GM23338 (cell line): Measurements from ENCODE around the gene NUDT4. TPM values are rescaled to one million over a fixed set of nuclear protein-coding genes. Genes with fewer than 3 reads are reported as not detected.

Source experiments
- ATAC-seq: fragments of 200-7000 bp; cut with Tn5 transposase; 3 replicates; pipeline ENCODE4 v1.9.1; 2020
- DNase-seq: peaks from one replicate; pipeline ENCODE4 v3.0.0-alpha.2; 2015; ENCODE audit warnings: low spot score
- H2AFZ ChIP-seq: fragments of 200-600 bp; sonication (generic); 2 replicates; pipeline ENCODE4 v1.8.0; 2016; ENCODE audit warnings: antibody characterized with exemption, mild to moderate bottlenecking, moderate library complexity
- H3F3A ChIP-seq: fragments of 200-600 bp; sonication (generic); replicated peaks from 2 replicates; pipeline ENCODE4 v1.8.0; 2017; ENCODE audit warnings: antibody characterized with exemption, mixed run types, low read depth
- H3K27ac ChIP-seq: fragments of 200-600 bp; sonication (generic); 2 replicates; pipeline ENCODE4 v1.6.1; 2016; ENCODE audit warnings: low read depth
- H3K27me3 ChIP-seq: fragments of 200-600 bp; sonication (generic); 2 replicates; pipeline ENCODE4 v1.8.0; 2016; ENCODE audit warnings: mild to moderate bottlenecking, mixed run types, moderate library complexity; ENCODE audit not compliant: insufficient read depth
- H3K36me3 ChIP-seq: fragments of 200-600 bp; sonication (generic); 2 replicates; pipeline ENCODE4 v1.8.0; 2016; ENCODE audit warnings: mild to moderate bottlenecking; ENCODE audit not compliant: insufficient read depth
- H3K4me1 ChIP-seq: fragments of 200-600 bp; sonication (generic); 2 replicates; pipeline ENCODE4 v1.8.0; 2016; ENCODE audit warnings: mild to moderate bottlenecking, moderate library complexity; ENCODE audit not compliant: insufficient read depth
- H3K4me2 ChIP-seq: fragments of 200-600 bp; sonication (generic); 2 replicates; pipeline ENCODE4 v1.7.1; 2017; ENCODE audit warnings: mixed run types
- H3K4me3 ChIP-seq: fragments of 200-600 bp; sonication (generic); 2 replicates; pipeline ENCODE4 v1.6.1; 2016; ENCODE audit warnings: mixed run types
- H3K79me2 ChIP-seq: fragments of 200-600 bp; sonication (generic); replicated peaks from 2 replicates; pipeline ENCODE4 v1.8.0; 2017; ENCODE audit warnings: mild to moderate bottlenecking; ENCODE audit not compliant: insufficient read depth
- H3K9me2 ChIP-seq: fragments of 200-600 bp; sonication (generic); 2 replicates; pipeline ENCODE4 v1.8.0; 2017; ENCODE audit not compliant: insufficient read depth
- H4K20me1 ChIP-seq: fragments of 200-600 bp; sonication (generic); replicated peaks from 2 replicates; pipeline ENCODE4 v1.8.0; 2017; ENCODE audit warnings: mild to moderate bottlenecking; ENCODE audit not compliant: insufficient read depth
- H3K27ac Mint-ChIP-seq: 2 replicates; pipeline ENCODE4 v1.8.0; 2020; ENCODE audit warnings: inconsistent platforms, mild to moderate bottlenecking, moderate library complexity, mixed read lengths
- H3K27me3 Mint-ChIP-seq: 3 replicates; pipeline ENCODE4 v1.8.0; 2022; ENCODE audit warnings: low read depth, mild to moderate bottlenecking, moderate library complexity, mixed read lengths, inconsistent platforms; ENCODE audit not compliant: insufficient read depth, poor library complexity
- H3K36me3 Mint-ChIP-seq: 3 replicates; pipeline ENCODE4 v1.8.0; 2021; ENCODE audit warnings: low read depth, mild to moderate bottlenecking, inconsistent platforms, moderate library complexity, mixed read lengths
- H3K4me1 Mint-ChIP-seq: 3 replicates; pipeline ENCODE4 v1.8.0; 2020; ENCODE audit warnings: mild to moderate bottlenecking, inconsistent platforms, mixed read lengths
- H3K4me3 Mint-ChIP-seq: 3 replicates; pipeline ENCODE4 v1.8.0; 2021; ENCODE audit warnings: moderate library complexity, mild to moderate bottlenecking, inconsistent platforms, mixed read lengths
- H3K9me3 Mint-ChIP-seq: 3 replicates; pipeline ENCODE4 v1.8.0; 2020; ENCODE audit warnings: moderate library complexity, mild to moderate bottlenecking, inconsistent platforms, mixed read lengths
- EZH2phosphoT487 ChIP-seq: fragments of 200-600 bp; sonication (generic); IDR thresholded peaks from one replicate; pipeline ENCODE4 v1.8.1; 2018; ENCODE audit warnings: antibody characterized with exemption; ENCODE audit not compliant: unreplicated experiment
- JUNB ChIP-seq: IDR thresholded peaks from one replicate; pipeline ENCODE4 v1.6.1; 2016; ENCODE audit warnings: antibody characterized with exemption; ENCODE audit not compliant: unreplicated experiment
- NANOG ChIP-seq: IDR thresholded peaks from 2 replicates; pipeline ENCODE4 v1.6.1; 2016; ENCODE audit warnings: antibody characterized with exemption, borderline replicate concordance
- POLR2AphosphoS5 ChIP-seq: IDR thresholded peaks from 2 replicates; pipeline ENCODE4 v1.6.1; 2016; ENCODE audit warnings: antibody characterized with exemption, low read depth
- STAT1 ChIP-seq: IDR thresholded peaks from one replicate; pipeline ENCODE4 v1.6.1; 2016; ENCODE audit warnings: antibody characterized with exemption; ENCODE audit not compliant: unreplicated experiment
- ZNF114 ChIP-seq: fragments of 250-450 bp; sonication (Bioruptor Pico); IDR thresholded peaks from 2 replicates; pipeline ENCODE4 v1.5.0; 2020; ENCODE audit warnings: mild to moderate bottlenecking, moderate library complexity
- polyA plus RNA-seq: library from polyadenylated mRNA; unstranded; fragments of >200 nt; fragmentation: Nextera tagmentation; extraction: Ambion mirVana; gene quantifications from 2 replicates; pipeline ENCODE4 v1.2.1, GENCODE V29; 2016
- total RNA-seq: library from RNA; depleted of rRNA; stranded (reverse); fragments of >200 nt; shearing (Covaris generic); gene quantifications from 2 replicates; pipeline ENCODE4 v1.2.3, GENCODE V29; 2014
- TF ChIP-seq, protein P1 (sequence below): IDR thresholded peaks from 2 replicates; pipeline ENCODE4 v1.6.1; 2016; ENCODE audit warnings: antibody characterized with exemption
- TF ChIP-seq, protein P2 (sequence below): IDR thresholded peaks from one replicate; pipeline ENCODE4 v1.6.1; 2018; ENCODE audit warnings: antibody characterized with exemption; ENCODE audit not compliant: unreplicated experiment
- TF ChIP-seq, protein P3 (sequence below), 2 experiments: fragments of 200-600 bp in 1 of 2; sonication (generic) in 1 of 2; conservative IDR thresholded peaks; 2 replicates each; pipeline versions ENCODE4 v1.5.1 to v1.6.1; 2016 to 2017; ENCODE audit warnings: antibody characterized with exemption in 2 of 2, low read depth in 2 of 2, mild to moderate bottlenecking in 2 of 2, moderate library complexity in 1 of 2
- TF ChIP-seq, protein P4 (sequence below): fragments of 250-450 bp; sonication (Bioruptor Pico); IDR thresholded peaks from 2 replicates; pipeline ENCODE4 v1.5.0; 2020; ENCODE audit warnings: mild to moderate bottlenecking, moderate library complexity

The NUDT4 gene
- total and polyA plus RNA-seq, 2 experiments from 2014 or later: 32.3 to 67.2 TPM

DNA sequence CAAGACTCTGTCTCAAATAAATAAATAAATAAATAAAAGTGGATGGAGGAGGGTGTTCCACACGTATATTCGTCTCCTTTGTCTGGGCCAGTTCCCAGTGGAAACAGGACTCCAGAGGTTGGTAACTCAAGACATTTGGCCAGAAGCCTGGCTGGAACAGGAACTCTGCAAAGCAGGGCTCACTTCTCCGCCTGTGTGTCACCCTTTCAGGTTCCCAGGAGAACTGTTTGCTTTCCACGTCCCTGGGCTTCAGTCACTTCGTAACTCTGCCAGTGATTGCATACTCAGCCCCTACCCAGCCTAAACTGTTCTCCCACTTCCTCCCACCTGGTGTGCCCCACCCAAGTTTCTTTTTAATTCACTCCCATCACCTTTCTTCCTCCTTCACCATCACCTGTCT, 71.1 kb downstream of the NUDT4 start:
- Histone ChIP-seq H3K27ac (no peak overlapping the region), H4K20me1 (no peaks in the 10 kb centered on the region), H3K9me2 (no peaks in the 10 kb centered on the region), H3K27me3 (no peaks in the 10 kb centered on the region), H3F3A (no peaks in the 10 kb centered on the region), H3K4me2 (no peak overlapping the region), H3K4me1 (no peaks in the 10 kb centered on the region), H3K4me3 (no peak overlapping the region), H3K79me2 (no peaks in the 10 kb centered on the region), H2AFZ (no peak overlapping the region), H3K36me3 (no peaks in the 10 kb centered on the region)
- Mint-ChIP-seq H3K4me1 (no peaks in the 10 kb centered on the region), H3K36me3 (0 out of 3 replicates have a peak, but pooled peaks cover 4% of the 10 kb centered on the region), H3K27me3 (peaks cover 1% of the 10 kb centered on the region), H3K9me3 (peaks cover 9% of the 10 kb centered on the region), H3K27ac (no peak overlapping the region), H3K4me3 (no peak overlapping the region)
- DNase-seq (no peak), ATAC-seq (no peak)
- TF ChIP-seq, protein P1, sequence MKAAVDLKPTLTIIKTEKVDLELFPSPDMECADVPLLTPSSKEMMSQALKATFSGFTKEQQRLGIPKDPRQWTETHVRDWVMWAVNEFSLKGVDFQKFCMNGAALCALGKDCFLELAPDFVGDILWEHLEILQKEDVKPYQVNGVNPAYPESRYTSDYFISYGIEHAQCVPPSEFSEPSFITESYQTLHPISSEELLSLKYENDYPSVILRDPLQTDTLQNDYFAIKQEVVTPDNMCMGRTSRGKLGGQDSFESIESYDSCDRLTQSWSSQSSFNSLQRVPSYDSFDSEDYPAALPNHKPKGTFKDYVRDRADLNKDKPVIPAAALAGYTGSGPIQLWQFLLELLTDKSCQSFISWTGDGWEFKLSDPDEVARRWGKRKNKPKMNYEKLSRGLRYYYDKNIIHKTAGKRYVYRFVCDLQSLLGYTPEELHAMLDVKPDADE: no peak
- no peak for TF ChIP-seq ZNF114 (CRISPR knock-in tag)

DNA sequence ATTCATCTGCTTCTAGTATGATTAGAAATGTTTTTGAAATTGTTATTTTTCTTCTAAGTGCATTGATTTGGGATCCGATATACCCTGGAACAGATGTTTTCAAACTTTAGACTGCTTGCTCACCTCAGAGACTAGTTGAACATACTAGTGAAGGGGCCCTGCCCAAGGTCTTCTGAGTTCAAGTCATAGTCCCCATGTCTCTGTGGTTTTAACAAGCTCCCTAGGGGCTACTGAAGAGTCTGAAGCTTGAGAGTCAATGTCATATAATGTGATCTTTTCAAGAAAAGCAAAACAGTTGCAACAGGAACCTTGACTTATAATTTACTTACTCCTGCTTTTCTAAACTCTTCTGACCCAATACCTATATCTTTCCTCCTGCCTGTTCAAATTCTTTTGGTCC, 71.6 kb downstream of the NUDT4 start:
- Mint-ChIP-seq H3K27me3 (peaks cover 4% of the 10 kb centered on the region), H3K9me3 (peaks cover 9% of the 10 kb centered on the region), H3K36me3 (0 out of 3 replicates have a peak, but pooled peaks cover 4% of the 10 kb centered on the region), H3K4me1 (no peaks in the 10 kb centered on the region), H3K4me3 (no peak overlapping the region), H3K27ac (no peak overlapping the region)
- no peak overlapping the region for H2AFZ ChIP-seq
- no peaks in the 10 kb centered on the region for H3K27me3 ChIP-seq
- H3K4me2 ChIP-seq: no peak overlapping the region
- no peak overlapping the region for H3K4me3 ChIP-seq
- no peaks in the 10 kb centered on the region for H3F3A ChIP-seq
- H3K79me2 ChIP-seq: no peaks in the 10 kb centered on the region
- no peaks in the 10 kb centered on the region for H3K36me3 ChIP-seq
- no peak for DNase-seq
- H3K9me2 ChIP-seq: no peaks in the 10 kb centered on the region
- no peaks in the 10 kb centered on the region for H3K4me1 ChIP-seq
- no peaks in the 10 kb centered on the region for H4K20me1 ChIP-seq
- H3K27ac ChIP-seq: no peak overlapping the region
- no peak for ATAC-seq
- no peak for TF ChIP-seq POLR2AphosphoS5
- TF ChIP-seq, protein P2, sequence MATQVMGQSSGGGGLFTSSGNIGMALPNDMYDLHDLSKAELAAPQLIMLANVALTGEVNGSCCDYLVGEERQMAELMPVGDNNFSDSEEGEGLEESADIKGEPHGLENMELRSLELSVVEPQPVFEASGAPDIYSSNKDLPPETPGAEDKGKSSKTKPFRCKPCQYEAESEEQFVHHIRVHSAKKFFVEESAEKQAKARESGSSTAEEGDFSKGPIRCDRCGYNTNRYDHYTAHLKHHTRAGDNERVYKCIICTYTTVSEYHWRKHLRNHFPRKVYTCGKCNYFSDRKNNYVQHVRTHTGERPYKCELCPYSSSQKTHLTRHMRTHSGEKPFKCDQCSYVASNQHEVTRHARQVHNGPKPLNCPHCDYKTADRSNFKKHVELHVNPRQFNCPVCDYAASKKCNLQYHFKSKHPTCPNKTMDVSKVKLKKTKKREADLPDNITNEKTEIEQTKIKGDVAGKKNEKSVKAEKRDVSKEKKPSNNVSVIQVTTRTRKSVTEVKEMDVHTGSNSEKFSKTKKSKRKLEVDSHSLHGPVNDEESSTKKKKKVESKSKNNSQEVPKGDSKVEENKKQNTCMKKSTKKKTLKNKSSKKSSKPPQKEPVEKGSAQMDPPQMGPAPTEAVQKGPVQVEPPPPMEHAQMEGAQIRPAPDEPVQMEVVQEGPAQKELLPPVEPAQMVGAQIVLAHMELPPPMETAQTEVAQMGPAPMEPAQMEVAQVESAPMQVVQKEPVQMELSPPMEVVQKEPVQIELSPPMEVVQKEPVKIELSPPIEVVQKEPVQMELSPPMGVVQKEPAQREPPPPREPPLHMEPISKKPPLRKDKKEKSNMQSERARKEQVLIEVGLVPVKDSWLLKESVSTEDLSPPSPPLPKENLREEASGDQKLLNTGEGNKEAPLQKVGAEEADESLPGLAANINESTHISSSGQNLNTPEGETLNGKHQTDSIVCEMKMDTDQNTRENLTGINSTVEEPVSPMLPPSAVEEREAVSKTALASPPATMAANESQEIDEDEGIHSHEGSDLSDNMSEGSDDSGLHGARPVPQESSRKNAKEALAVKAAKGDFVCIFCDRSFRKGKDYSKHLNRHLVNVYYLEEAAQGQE: no peak
- no peak for TF ChIP-seq NANOG
- TF ChIP-seq, protein P3, sequence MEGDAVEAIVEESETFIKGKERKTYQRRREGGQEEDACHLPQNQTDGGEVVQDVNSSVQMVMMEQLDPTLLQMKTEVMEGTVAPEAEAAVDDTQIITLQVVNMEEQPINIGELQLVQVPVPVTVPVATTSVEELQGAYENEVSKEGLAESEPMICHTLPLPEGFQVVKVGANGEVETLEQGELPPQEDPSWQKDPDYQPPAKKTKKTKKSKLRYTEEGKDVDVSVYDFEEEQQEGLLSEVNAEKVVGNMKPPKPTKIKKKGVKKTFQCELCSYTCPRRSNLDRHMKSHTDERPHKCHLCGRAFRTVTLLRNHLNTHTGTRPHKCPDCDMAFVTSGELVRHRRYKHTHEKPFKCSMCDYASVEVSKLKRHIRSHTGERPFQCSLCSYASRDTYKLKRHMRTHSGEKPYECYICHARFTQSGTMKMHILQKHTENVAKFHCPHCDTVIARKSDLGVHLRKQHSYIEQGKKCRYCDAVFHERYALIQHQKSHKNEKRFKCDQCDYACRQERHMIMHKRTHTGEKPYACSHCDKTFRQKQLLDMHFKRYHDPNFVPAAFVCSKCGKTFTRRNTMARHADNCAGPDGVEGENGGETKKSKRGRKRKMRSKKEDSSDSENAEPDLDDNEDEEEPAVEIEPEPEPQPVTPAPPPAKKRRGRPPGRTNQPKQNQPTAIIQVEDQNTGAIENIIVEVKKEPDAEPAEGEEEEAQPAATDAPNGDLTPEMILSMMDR (conservative IDR thresholded peaks at IDR 0.05; ENCODE audit: low read depth in 2 of 2): no peak
- TF ChIP-seq ZNF114 (CRISPR knock-in tag): no peak
- TF ChIP-seq, protein P4, sequence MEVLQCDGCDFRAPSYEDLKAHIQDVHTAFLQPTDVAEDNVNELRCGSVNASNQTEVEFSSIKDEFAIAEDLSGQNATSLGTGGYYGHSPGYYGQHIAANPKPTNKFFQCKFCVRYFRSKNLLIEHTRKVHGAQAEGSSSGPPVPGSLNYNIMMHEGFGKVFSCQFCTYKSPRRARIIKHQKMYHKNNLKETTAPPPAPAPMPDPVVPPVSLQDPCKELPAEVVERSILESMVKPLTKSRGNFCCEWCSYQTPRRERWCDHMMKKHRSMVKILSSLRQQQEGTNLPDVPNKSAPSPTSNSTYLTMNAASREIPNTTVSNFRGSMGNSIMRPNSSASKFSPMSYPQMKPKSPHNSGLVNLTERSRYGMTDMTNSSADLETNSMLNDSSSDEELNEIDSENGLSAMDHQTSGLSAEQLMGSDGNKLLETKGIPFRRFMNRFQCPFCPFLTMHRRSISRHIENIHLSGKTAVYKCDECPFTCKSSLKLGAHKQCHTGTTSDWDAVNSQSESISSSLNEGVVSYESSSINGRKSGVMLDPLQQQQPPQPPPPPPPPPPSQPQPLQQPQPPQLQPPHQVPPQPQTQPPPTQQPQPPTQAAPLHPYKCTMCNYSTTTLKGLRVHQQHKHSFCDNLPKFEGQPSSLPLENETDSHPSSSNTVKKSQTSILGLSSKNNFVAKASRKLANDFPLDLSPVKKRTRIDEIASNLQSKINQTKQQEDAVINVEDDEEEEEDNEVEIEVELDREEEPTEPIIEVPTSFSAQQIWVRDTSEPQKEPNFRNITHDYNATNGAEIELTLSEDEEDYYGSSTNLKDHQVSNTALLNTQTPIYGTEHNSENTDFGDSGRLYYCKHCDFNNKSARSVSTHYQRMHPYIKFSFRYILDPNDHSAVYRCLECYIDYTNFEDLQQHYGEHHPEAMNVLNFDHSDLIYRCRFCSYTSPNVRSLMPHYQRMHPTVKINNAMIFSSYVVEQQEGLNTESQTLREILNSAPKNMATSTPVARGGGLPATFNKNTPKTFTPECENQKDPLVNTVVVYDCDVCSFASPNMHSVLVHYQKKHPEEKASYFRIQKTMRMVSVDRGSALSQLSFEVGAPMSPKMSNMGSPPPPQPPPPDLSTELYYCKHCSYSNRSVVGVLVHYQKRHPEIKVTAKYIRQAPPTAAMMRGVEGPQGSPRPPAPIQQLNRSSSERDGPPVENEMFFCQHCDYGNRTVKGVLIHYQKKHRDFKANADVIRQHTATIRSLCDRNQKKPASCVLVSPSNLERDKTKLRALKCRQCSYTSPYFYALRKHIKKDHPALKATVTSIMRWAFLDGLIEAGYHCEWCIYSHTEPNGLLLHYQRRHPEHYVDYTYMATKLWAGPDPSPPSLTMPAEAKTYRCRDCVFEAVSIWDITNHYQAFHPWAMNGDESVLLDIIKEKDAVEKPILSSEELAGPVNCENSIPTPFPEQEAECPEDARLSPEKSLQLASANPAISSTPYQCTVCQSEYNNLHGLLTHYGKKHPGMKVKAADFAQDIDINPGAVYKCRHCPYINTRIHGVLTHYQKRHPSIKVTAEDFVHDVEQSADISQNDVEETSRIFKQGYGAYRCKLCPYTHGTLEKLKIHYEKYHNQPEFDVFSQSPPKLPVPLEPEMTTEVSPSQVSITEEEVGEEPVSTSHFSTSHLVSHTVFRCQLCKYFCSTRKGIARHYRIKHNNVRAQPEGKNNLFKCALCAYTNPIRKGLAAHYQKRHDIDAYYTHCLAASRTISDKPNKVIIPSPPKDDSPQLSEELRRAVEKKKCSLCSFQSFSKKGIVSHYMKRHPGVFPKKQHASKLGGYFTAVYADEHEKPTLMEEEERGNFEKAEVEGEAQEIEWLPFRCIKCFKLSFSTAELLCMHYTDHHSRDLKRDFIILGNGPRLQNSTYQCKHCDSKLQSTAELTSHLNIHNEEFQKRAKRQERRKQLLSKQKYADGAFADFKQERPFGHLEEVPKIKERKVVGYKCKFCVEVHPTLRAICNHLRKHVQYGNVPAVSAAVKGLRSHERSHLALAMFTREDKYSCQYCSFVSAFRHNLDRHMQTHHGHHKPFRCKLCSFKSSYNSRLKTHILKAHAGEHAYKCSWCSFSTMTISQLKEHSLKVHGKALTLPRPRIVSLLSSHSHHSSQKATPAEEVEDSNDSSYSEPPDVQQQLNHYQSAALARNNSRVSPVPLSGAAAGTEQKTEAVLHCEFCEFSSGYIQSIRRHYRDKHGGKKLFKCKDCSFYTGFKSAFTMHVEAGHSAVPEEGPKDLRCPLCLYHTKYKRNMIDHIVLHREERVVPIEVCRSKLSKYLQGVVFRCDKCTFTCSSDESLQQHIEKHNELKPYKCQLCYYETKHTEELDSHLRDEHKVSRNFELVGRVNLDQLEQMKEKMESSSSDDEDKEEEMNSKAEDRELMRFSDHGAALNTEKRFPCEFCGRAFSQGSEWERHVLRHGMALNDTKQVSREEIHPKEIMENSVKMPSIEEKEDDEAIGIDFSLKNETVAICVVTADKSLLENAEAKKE (CRISPR knock-in tag): no peak
- TF ChIP-seq STAT1: no peak
- no peak for TF ChIP-seq JUNB
- no peak for TF ChIP-seq EZH2phosphoT487
